HCT116 (cell line): ENCODE measurements around the gene GALNS.

Source experiments
- SRF ChIP-seq: IDR thresholded peaks from 2 replicates; pipeline ENCODE4 v1.6.1; 2012; ENCODE audit warnings: low read depth
- TCF7L2 ChIP-seq: IDR thresholded peaks from 2 replicates; pipeline ENCODE4 v1.7.0; 2011; ENCODE audit warnings: borderline replicate concordance, inconsistent platforms; ENCODE audit not compliant: insufficient read depth, insufficient read length; ENCODE audit errors: extremely low read depth
- TF ChIP-seq, protein P1 (sequence below), 3 experiments: fragments of 200-600 bp in 1 of 3; sonication (generic) in 1 of 3; IDR thresholded peaks in 2 of 3; conservative IDR thresholded peaks in 1 of 3; 2 replicates each; pipeline ENCODE4 v1.5.1; 2012 to 2017; ENCODE audit warnings: low read depth in 2 of 3, low read length in 2 of 3, antibody characterized with exemption in 1 of 3, borderline replicate concordance in 1 of 3, control low read depth in 1 of 3, mild to moderate bottlenecking in 1 of 3, mixed read lengths in 1 of 3, mixed run types in 1 of 3, moderate library complexity in 1 of 3; ENCODE audit not compliant: insufficient read depth in 1 of 3

DNA sequence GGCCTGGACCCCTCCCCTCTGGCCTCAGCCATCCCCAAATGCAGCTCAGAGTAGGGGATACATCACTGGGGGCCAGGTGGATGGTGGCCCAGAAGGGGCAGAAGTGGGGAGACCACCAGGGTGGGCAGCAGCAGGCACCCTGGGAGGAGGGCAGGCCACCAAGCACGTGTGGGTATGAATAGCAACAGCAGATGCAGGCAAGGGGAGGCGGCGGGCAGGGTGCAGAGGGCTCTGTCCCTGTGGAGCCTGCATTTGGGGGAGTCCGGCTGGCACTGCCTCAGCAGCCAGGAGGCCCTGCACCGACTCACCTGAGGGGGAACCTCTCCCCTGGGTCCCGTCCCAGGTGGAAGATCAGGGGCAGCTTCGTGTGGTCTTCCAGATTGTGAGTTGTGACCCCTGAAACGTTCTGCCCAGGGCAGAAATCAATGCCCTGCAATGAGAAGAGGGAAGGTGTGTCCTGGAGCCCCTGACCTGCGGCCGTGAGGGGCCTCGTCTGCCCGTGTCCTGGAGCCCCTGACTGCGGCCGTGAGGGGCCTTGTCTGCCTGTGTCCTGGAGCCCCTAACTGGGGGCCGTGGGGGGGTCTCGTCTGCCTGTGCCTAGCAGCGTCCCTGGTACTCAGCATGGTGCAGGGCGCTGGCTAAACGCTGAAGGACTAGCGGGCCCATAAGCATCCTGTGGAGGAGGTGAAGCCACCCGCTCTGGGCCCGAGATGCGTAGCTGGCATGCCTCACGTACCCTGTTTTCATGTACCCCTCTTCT, 34.3 kb downstream of the GALNS start:
- TF ChIP-seq TCF7L2 (no peak), SRF (no peak)
- TF ChIP-seq, protein P1, sequence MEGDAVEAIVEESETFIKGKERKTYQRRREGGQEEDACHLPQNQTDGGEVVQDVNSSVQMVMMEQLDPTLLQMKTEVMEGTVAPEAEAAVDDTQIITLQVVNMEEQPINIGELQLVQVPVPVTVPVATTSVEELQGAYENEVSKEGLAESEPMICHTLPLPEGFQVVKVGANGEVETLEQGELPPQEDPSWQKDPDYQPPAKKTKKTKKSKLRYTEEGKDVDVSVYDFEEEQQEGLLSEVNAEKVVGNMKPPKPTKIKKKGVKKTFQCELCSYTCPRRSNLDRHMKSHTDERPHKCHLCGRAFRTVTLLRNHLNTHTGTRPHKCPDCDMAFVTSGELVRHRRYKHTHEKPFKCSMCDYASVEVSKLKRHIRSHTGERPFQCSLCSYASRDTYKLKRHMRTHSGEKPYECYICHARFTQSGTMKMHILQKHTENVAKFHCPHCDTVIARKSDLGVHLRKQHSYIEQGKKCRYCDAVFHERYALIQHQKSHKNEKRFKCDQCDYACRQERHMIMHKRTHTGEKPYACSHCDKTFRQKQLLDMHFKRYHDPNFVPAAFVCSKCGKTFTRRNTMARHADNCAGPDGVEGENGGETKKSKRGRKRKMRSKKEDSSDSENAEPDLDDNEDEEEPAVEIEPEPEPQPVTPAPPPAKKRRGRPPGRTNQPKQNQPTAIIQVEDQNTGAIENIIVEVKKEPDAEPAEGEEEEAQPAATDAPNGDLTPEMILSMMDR (IDR thresholded peaks at IDR 0.05 in 2 of 3, conservative IDR thresholded peaks at IDR 0.05 in 1 of 3; ENCODE audit: borderline replicate concordance in 1 of 3, insufficient read depth in 1 of 3, low read depth in 2 of 3, low read length in 2 of 3) = no peak
